Measurements from ENCODE around the gene PTPA. TPM values are rescaled to one million over a fixed set of nuclear protein-coding genes. Genes with fewer than 3 reads are reported as not detected.

PTPA gene
- total RNA-seq, 2 donors from 2014 or later = 94.5 to 142 TPM

DNA sequence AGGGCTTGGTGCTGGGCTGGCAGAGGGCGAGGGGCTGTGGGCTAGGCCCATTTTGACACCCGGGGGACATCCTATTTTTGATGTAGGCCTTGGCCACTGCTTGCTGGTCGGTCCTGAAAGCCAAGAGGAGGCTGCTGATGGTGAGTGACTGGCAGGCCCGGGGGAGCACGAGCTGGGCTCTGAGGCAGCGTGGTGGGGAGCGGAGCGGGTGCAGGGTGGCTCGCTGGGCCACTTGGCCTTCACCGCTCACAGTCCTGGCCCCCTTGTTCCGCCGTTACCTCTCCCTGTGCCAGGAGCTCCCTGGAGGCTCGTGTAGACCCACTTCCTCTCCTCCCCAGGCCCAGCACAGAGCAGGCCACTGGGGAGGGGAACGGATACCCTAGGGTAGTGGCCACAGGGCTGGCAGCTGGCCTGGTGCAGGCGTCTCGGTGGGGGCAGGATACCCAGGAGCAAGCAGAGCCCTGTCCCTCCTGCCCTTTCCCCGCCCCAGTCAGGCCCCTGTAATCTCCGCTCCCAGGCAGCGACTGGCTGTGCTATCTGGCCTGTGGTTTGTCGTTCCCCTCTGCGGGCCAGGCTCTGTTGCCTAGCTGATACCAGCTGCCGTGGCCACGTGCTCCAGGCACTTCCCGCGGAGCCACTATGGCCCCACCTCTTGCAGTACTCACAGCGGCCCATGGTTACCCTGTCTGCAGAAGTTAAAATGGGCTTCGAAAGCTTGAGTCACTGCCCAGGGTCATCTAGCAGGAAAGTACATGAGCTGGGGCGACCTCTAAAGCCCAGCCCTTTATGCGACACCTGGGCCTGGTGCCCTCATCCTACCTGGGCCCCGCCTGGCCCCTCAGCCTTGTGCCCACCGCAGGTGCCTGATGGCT, 42.0 kb upstream of the PTPA start:
- Histone ChIP-seq H3K27me3 (no peaks in the 10 kb centered on the region), H3K4me1 (no peaks in the 10 kb centered on the region), H3K27ac (no peak overlapping the region), H3K4me3 (no peak overlapping the region), H3K36me3 (peaks cover 9% of the 10 kb centered on the region), H3K9me3 (no peaks in the 10 kb centered on the region), H3K9ac (ENCODE audit: low read depth in 2 of 2, low read length in 2 of 2) (peak overlapping the region in 1 of 2 donors; percentile 4)
- intact Hi-C loops (cut with DNase I) = no loop called here
- DNase-seq = peak; percentile 47
- TF ChIP-seq, protein P1, sequence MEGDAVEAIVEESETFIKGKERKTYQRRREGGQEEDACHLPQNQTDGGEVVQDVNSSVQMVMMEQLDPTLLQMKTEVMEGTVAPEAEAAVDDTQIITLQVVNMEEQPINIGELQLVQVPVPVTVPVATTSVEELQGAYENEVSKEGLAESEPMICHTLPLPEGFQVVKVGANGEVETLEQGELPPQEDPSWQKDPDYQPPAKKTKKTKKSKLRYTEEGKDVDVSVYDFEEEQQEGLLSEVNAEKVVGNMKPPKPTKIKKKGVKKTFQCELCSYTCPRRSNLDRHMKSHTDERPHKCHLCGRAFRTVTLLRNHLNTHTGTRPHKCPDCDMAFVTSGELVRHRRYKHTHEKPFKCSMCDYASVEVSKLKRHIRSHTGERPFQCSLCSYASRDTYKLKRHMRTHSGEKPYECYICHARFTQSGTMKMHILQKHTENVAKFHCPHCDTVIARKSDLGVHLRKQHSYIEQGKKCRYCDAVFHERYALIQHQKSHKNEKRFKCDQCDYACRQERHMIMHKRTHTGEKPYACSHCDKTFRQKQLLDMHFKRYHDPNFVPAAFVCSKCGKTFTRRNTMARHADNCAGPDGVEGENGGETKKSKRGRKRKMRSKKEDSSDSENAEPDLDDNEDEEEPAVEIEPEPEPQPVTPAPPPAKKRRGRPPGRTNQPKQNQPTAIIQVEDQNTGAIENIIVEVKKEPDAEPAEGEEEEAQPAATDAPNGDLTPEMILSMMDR (IDR thresholded peaks at IDR 0.05) = no peak

DNA sequence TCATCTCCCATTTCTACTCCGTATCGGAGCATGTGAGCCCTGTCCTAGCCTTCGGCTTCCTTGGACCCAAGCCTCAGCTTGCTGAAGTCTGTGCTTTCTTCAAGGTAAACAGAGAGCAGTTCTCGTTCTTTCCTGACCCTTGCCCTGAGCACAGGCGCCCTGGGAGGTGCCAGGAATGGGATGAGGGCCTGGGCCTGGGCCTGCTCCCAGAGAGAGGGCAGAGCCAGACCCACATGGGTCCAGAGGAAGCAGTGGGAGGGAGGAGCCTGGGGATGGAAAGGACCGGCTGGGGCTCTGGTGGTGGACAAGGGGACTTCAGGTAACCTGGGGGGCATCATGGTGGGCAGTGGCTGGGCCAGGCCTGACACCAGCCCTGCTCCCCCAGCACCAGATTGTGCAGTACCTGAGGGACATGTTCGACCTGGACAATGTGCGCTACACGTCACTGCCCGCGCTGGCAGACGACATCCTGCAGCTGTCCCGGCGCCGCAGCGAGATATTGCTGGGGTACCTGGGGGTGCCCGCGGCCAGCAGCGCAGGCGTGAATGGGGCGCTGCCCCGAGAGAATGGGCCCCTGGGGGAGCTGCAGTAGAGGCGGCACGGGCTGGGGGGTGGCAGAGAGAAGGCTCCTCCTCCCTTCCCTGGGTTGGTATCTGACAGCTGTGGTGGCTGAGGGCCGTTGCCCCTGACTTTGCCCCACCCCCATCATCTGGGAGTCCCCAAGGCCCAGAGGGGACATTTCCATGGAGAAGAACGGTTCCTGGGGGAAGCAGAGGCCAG, 41.2 kb upstream of the PTPA start:
- no peak for DNase-seq
- Histone ChIP-seq H3K9ac (ENCODE audit: low read depth in 2 of 2, low read length in 2 of 2) (peak overlapping the region in 1 of 2 donors; percentile 4), H3K36me3 (peaks cover 9% of the 10 kb centered on the region)

DNA sequence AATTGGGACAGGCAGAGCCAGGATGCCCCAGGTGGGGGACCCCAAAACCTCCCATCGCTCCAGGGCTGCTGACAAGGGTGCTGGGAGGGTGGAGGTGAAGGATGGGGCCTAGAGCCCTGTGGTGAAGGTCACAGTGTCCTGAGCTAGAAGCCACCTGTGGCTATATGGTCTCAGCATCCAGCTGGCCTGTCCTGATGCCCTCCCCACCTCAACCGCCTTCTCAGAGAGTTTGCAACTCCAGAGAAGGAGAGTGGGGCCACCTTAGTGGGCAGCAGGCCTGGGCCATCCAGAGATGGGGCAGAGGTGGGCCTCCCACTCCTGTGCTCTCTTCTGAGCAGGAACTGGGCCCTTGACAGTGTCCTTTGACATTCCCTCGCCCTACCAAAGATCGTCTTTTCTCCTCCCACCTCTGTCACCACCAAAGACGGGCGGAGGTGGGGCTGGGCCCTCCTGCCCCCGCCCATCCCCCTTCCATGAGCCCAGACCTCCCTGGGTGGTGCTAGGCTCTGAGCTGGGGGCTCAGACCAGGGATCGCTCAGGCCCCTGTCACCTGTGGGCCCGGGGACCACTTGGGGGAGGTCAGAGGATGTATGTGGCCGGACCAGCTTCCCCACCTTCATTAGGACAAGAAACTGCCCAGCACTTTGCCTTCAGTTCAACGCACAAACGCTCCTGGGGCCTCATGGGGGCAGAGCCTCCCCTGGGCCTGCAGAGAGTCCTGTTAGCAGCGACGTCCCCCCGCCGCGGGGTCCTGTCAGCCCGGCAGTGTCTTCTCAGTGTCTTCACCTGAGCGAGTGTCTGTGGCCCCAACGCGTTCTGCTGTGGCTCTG, 40.3 kb upstream of the PTPA start:
- Histone ChIP-seq H3K9me3 (no peaks in the 10 kb centered on the region), H3K4me1 (no peaks in the 10 kb centered on the region), H3K4me3 (no peak overlapping the region), H3K36me3 (peaks cover under 1% of the 10 kb centered on the region), H3K27ac (no peak overlapping the region), H3K9ac (ENCODE audit: low read depth in 2 of 2, low read length in 2 of 2) (no peak overlapping the region), H3K27me3 (no peaks in the 10 kb centered on the region)
- DNase-seq = no peak
- intact Hi-C loops (cut with DNase I) = no loop called here
- TF ChIP-seq, protein P1 (IDR thresholded peaks at IDR 0.05) = no peak

More for the DNA sequence above, 41.2 kb upstream of the PTPA start:
- H3K4me1 ChIP-seq = no peaks in the 10 kb centered on the region
- intact Hi-C loops (cut with DNase I) = no loop called here
- H3K27me3 ChIP-seq = no peaks in the 10 kb centered on the region
- H3K27ac ChIP-seq = no peak overlapping the region
- H3K9me3 ChIP-seq = no peaks in the 10 kb centered on the region
- H3K4me3 ChIP-seq = no peak overlapping the region
- TF ChIP-seq, protein P1 (IDR thresholded peaks at IDR 0.05) = no peak

DNA sequence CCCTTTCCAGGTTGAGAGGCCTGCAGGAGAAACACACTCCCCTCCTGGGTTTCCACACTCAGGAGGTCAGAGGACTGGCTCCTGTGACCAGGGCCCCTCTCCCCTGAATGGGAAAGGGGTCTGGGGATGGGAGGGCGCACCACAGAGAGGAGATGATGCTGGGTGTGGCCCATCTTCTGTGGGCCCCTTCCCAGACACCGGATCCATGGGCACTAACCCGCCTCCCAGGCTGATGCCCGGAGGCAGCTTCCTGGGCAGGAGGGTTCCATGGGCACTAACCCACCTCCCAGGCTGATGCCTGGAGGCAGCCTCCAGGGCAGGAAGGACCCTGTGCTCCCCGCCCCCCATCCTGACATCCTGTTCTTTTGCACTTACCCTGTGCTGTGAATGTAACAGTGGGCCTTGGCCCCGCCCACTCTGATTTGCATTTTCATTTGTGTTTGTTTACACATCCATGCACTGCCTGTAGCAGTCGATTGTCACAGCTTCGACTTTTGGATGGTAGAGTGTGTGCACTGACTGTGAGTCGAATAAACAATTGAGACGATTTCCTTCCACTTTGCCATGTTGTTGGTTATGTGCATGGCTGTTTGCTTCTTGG, 39.6 kb upstream of the PTPA start:
- Histone ChIP-seq H3K4me1 (no peaks in the 10 kb centered on the region), H3K27ac (no peak overlapping the region), H3K36me3 (no peaks in the 10 kb centered on the region), H3K4me3 (no peak overlapping the region), H3K27me3 (no peaks in the 10 kb centered on the region), H3K9me3 (no peaks in the 10 kb centered on the region), H3K9ac (ENCODE audit: low read depth in 2 of 2, low read length in 2 of 2) (no peak overlapping the region)
- DNase-seq = no peak
- TF ChIP-seq, protein P1 (IDR thresholded peaks at IDR 0.05) = no peak
- intact Hi-C loops (cut with DNase I) = no loop called here

DNA sequence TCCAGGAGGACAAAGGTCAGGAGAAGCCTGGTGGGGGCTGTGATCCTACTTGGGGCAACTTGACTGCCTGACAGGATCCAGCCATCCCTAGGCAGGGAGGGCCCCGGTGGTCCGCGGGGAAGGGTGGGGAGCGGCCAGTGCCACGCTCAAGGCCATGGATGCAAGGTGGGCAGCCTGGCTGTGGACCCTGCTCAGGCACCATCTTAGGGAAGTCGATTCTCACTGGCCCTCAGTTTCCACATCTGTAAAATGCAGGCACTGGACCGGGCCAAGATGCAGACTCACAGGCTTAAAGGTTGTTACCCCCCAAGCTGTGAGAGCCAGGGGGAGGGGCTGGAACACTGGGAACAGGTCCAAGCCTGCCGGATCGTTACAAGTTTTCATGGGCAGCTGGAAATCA, 39.0 kb upstream of the PTPA start:
- Histone ChIP-seq H3K4me1 (no peaks in the 10 kb centered on the region), H3K36me3 (no peaks in the 10 kb centered on the region), H3K9me3 (no peaks in the 10 kb centered on the region), H3K27me3 (no peaks in the 10 kb centered on the region), H3K27ac (no peak overlapping the region), H3K4me3 (no peak overlapping the region), H3K9ac (ENCODE audit: low read depth in 2 of 2, low read length in 2 of 2) (no peak overlapping the region)
- no peak for DNase-seq
- intact Hi-C loops (cut with DNase I) = no loop called here
- TF ChIP-seq, protein P1 (IDR thresholded peaks at IDR 0.05) = no peak
